Stomach (tissue), 4 donors: Measurements from ENCODE around the gene C3orf20.

Source experiments
- CTCF ChIP-seq, 7 experiments: fragments of 450-650 bp in 4 of 7; fragments of 200-600 bp in 3 of 7; sonication (generic) in 3 of 7; IDR thresholded peaks; one replicate each; pipeline ENCODE4 v1.5.1; 2016 to 2019; ENCODE audit warnings: antibody characterized with exemption in 7 of 7, control low read depth in 2 of 7, mild to moderate bottlenecking in 1 of 7
- EP300 ChIP-seq: sonication (generic); formaldehyde crosslinking; IDR thresholded peaks from one replicate; pipeline ENCODE4 v1.6.1; 2017; ENCODE audit warnings: antibody characterized with exemption
- POLR2A ChIP-seq, 4 donors: fragments of 450-650 bp; IDR thresholded peaks; one replicate each; pipeline ENCODE4 v1.6.1; 2016; ENCODE audit warnings: antibody characterized with exemption in 4 of 4, control low read depth in 2 of 4, mild to moderate bottlenecking in 1 of 4, moderate library complexity in 1 of 4
- POLR2AphosphoS5 ChIP-seq, 3 donors: sonication (generic); formaldehyde crosslinking; IDR thresholded peaks; one replicate each; pipeline ENCODE4 v1.6.1; 2016; ENCODE audit warnings: antibody characterized with exemption in 3 of 3

GRCh38 chr3:14774431-14774830 is 99.5 kb downstream of the C3orf20 start:
- no peak for TF ChIP-seq CTCF (IDR thresholded peaks at IDR 0.05)
- no peak for TF ChIP-seq POLR2A (IDR thresholded peaks at IDR 0.05)
- TF ChIP-seq EP300, result no peak
- no peak for TF ChIP-seq POLR2AphosphoS5 (IDR thresholded peaks at IDR 0.05)
